NCI-H748 (cell line): ENCODE results near the gene PAOX.
"Not testable (repeated sequence)": the region's sequence is repeated elsewhere in the genome, so short reads cannot be mapped to it uniquely, and the experiment has no call there.

Experiments used
- DNase-seq: peaks from one replicate; lab custom pipeline; 2025; ENCODE audit not compliant: unreplicated experiment; lab: John Stamatoyannopoulos, UW

Gene PAOX

GRCh38 chr10:133431888-133432613, 53.0 kb downstream of the PAOX start:
- not testable (repeated sequence) for DNase-seq

DNA sequence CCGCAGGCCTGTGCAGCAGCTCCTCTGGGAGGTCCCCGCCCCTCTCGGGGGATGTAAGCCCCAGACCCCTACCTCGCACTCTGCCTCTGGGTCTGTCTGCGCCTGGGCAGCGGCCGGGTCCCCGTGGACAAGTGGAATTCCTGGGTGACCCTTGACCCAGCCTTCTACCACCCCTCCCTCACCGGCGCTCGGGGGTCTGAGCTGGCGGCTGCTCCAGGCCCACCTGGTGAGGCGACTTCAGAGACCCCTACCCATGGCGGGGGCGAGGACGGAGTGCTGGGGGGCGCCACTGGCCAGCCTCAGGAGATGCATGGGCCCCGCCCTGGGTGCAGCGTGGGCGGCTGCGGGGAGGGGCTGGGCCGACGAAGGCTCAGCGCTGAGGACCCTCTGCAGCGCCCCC, 53.7 kb downstream of the PAOX start:
- DNase-seq = not testable (repeated sequence)

DNA sequence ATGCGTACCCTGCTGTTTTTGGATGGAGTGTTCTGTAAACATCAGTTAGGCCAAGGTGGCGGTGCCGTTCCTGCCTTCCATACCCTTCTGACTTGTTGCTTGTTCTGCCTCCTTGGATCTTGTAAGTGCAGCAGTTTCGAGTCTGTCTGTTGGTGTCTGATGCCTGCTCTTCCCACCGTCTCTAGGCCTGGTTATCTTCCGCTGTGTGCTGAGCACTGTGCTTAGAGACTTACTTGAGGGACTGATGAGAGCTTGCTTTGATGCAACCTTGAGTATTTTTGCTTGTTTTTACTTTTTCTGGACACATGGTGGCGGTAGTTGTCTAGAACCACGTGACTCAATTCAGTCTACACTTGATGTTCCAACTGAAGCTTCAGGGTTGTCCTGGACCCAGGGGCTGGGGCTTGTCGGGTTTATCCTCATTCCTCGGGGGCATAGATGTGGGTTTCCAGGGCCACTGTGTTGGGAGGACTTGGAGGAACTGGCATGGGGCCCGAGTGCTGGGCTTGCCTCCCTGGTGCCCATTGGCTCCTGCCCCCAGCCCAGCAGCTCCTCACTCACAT, 59.7 kb downstream of the PAOX start:
- peak; percentile 2 for DNase-seq

- DNase-seq = no peak
Measured at GRCh38 chr10:133439517-133440461, 60.7 kb downstream of the PAOX start.

DNA sequence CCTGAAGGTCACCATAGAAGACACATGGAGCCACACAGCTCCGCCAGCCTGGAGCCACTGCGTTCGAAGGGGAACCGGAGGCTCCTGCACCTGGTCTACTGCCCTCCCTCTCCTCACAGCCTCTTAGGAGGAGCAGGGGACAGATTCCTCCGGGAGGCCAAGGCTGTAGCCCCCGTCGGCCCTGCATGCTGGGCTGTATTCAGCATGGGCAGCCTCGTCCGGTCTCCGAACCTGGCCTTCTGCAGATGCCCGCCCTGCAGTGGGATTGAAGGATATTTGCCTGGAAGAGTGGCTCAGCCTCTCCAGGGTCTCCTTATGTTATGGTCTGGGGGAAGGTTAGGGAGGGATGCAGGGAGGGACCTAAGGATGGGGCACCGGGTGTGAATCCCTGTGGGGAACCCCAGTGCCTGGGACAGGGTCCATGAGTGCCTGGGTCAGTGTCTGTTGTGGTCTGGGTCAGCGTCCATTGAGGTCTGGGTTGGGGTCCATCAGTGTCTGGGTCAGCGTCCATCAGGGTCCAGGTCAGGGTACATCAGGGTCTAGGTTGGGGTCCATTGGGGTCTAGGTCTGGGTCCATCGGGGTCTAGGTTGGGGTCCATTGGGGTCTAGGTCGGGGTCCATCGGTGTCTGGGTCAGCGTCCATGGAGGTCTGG, 61.7 kb downstream of the PAOX start:
- no peak for DNase-seq
